Activated CD8-positive, alpha-beta T cell treated with anti-CD3 and anti-CD28 coated beads for 36 hours (primary cell): Measurements from ENCODE around the gene TMEM9B. TPM values are rescaled to one million over a fixed set of nuclear protein-coding genes. Genes with fewer than 3 reads are reported as not detected.

Experiments
- ATAC-seq: fragments of 200-7000 bp; cut with Tn5 transposase; one replicate; pipeline ENCODE4 v1.10.0; 2021; ENCODE audit warnings: mild to moderate bottlenecking, moderate library complexity
- CTCF ChIA-PET: fragments of 350-600 bp; sonication (Branson Sonifier 250); formaldehyde crosslinking; loops from one replicate; lab custom pipeline; 2021; ENCODE audit warnings: antibody characterized with exemption; lab: Charles Lee
- POLR2A ChIA-PET: fragments of 350-600 bp; sonication (Branson Sonifier 250); formaldehyde crosslinking; loops from one replicate; lab custom pipeline; 2021; ENCODE audit warnings: antibody characterized with exemption; lab: Charles Lee
- DNase-seq: peaks from one replicate; pipeline ENCODE4 v3.0.0-alpha.2; 2020
- H3K27ac Mint-ChIP-seq: one replicate; pipeline ENCODE4 v1.8.0; 2021; ENCODE audit warnings: mild to moderate bottlenecking, mixed read lengths
- H3K27me3 Mint-ChIP-seq: one replicate; pipeline ENCODE4 v1.8.0; 2021; ENCODE audit warnings: mixed read lengths
- H3K36me3 Mint-ChIP-seq: one replicate; pipeline ENCODE4 v1.8.0; 2021; ENCODE audit warnings: low read depth, mixed read lengths
- H3K4me1 Mint-ChIP-seq: one replicate; pipeline ENCODE4 v1.8.0; 2021; ENCODE audit warnings: low read depth, mixed read lengths
- H3K4me3 Mint-ChIP-seq: one replicate; pipeline ENCODE4 v1.8.0; 2021; ENCODE audit warnings: mild to moderate bottlenecking, moderate library complexity, mixed read lengths
- H3K9me3 Mint-ChIP-seq: one replicate; pipeline ENCODE4 v1.8.0; 2021; ENCODE audit warnings: mixed read lengths
- CTCF ChIP-seq: fragments of 200-600 bp; IDR thresholded peaks from one replicate; pipeline ENCODE4 v1.8.0; 2022; ENCODE audit warnings: antibody characterized with exemption, mild to moderate bottlenecking
- intact Hi-C: fragments of 100-400 bp; cut with micrococcal nuclease; formaldehyde crosslinking; loops from one replicate; pipeline ENCODE4 v1.10.0; 2022
- total RNA-seq, 2 experiments: library from RNA; stranded (reverse); gene quantifications; one replicate each; pipeline ENCODE4 v1.2.3, GENCODE V29; 2021

The TMEM9B gene
- total RNA-seq, 2 experiments from 2014 or later = 14.6 to 16.3 TPM

- Mint-ChIP-seq H3K4me3 (no peak overlapping the region), H3K9me3 (no peaks in the 10 kb centered on the region), H3K27ac (peak overlapping the region; percentile 1), H3K27me3 (no peaks in the 10 kb centered on the region), H3K36me3 (peaks cover 21% of the 10 kb centered on the region), H3K4me1 (peaks cover 29% of the 10 kb centered on the region)
- ChIA-PET POLR2A (no interaction called here), CTCF (interaction anchor here (1.3 to 1.5 kb wide), 2 partner anchors 43 to 143 kb away, joined by 3 to 4 read pairs; no protein-coding TSS in a partner anchor)
- ATAC-seq = peak; percentile 60
- intact Hi-C loops = no loop called here
- DNase-seq = peak; percentile 22
- no peak for TF ChIP-seq CTCF
Measured at GRCh38 chr11:8956860-8957259, 7.4 kb downstream of the TMEM9B start.

GRCh38 chr11:8948886-8949285 lies 15.4 kb downstream of the TMEM9B start:
- TF ChIP-seq CTCF = no peak
- Mint-ChIP-seq H3K4me3 (no peak overlapping the region), H3K27ac (no peak overlapping the region), H3K36me3 (peaks cover 32% of the 10 kb centered on the region), H3K9me3 (no peaks in the 10 kb centered on the region), H3K27me3 (peaks cover 1% of the 10 kb centered on the region), H3K4me1 (no peaks in the 10 kb centered on the region)
- ATAC-seq (no peak), DNase-seq (no peak)
- intact Hi-C loops = no loop called here
- POLR2A ChIA-PET = no interaction called here
- CTCF ChIA-PET = interaction anchor here (0.9 to 4.2 kb wide), 4 partner anchors 12 to 189 kb away, joined by 3 to 33 read pairs (median 4); no protein-coding TSS in a partner anchor

- no peak for TF ChIP-seq CTCF
Measured at GRCh38 chr11:8947230-8947943, 16.9 kb downstream of the TMEM9B start.

GRCh38 chr11:8942518-8943066 lies 21.6 kb downstream of the TMEM9B start, which contains the start of gene ASCL3:
TSS of gene ASCL3 (minus strand) at chr11:8943016. CDS start at chr11:8938161, 4,855 bp downstream.
- no peak within 1 kb of the TSS for H3K27ac Mint-ChIP-seq
- ATAC-seq = no peak
- intact Hi-C loops = no loop called here
- POLR2A ChIA-PET = no interaction called here
- H3K27me3 Mint-ChIP-seq = peaks cover 5% of the 10 kb centered on the region
- TF ChIP-seq CTCF = no peak
- no peaks in the 10 kb centered on the region for H3K9me3 Mint-ChIP-seq
- CTCF ChIA-PET = interaction anchor here (0.8 to 1.3 kb wide), 4 partner anchors 17 to 153 kb away, joined by 3 to 4 read pairs (median 3); no protein-coding TSS in a partner anchor
- H3K4me1 Mint-ChIP-seq = no peaks in the 10 kb centered on the region
- peaks cover 7% of the 10 kb centered on the region for H3K36me3 Mint-ChIP-seq
- H3K4me3 Mint-ChIP-seq = no peak within 1 kb of the TSS
- DNase-seq = no peak

More at GRCh38 chr11:8947230-8947943, 16.9 kb downstream of the TMEM9B start:
- DNase-seq (no peak), ATAC-seq (no peak)
- no peaks in the 10 kb centered on the region for H3K9me3 Mint-ChIP-seq
- peaks cover 26% of the 10 kb centered on the region for H3K36me3 Mint-ChIP-seq
- intact Hi-C loops = no loop called here
- peaks cover 1% of the 10 kb centered on the region for H3K27me3 Mint-ChIP-seq
- H3K4me1 Mint-ChIP-seq = no peaks in the 10 kb centered on the region
- POLR2A ChIA-PET = no interaction called here
- H3K4me3 Mint-ChIP-seq = no peak overlapping the region
- CTCF ChIA-PET = interaction anchor here (0.9 to 4.2 kb wide), 5 partner anchors 10 to 191 kb away, joined by 3 to 33 read pairs (median 3); no protein-coding TSS in a partner anchor
- H3K27ac Mint-ChIP-seq = no peak overlapping the region
